Heart right ventricle (tissue), 16 donors: ENCODE results near the gene KANSL1. TPM values are rescaled to one million over a fixed set of nuclear protein-coding genes. Genes with fewer than 3 reads are reported as not detected.

Experiments used
- ATAC-seq, 8 donors: fragments of 200-7000 bp; cut with Tn5 transposase; one replicate each; pipeline ENCODE4 v1.9.1; 2020; ENCODE audit warnings: mild to moderate bottlenecking in 8 of 8, moderate library complexity in 8 of 8, moderate number of reproducible peaks in 1 of 8
- DNase-seq, 2 donors: peaks; one replicate each; pipeline ENCODE4 v3.0.0-alpha.2; 2020
- H3K27ac ChIP-seq, 10 donors: fragments of 200-600 bp; sonication (generic) in 2 of 10; one replicate each; pipeline versions ENCODE4 v1.5.0 to v1.8.0; 2020 to 2022; ENCODE audit warnings: mild to moderate bottlenecking in 3 of 10
- H3K27me3 ChIP-seq, 7 donors: fragments of 200-600 bp; one replicate each; pipeline ENCODE4 v1.8.0; 2021 to 2022; ENCODE audit warnings: mild to moderate bottlenecking in 2 of 7
- H3K36me3 ChIP-seq, 9 donors: fragments of 200-600 bp; sonication (generic) in 1 of 9; one replicate each; pipeline versions ENCODE4 v1.5.0 to v1.8.0; 2020 to 2022; ENCODE audit warnings: mild to moderate bottlenecking in 2 of 9
- H3K4me1 ChIP-seq, 9 donors: fragments of 200-600 bp; sonication (generic) in 1 of 9; one replicate each; pipeline versions ENCODE4 v1.5.0 to v1.8.0; 2020 to 2022; ENCODE audit warnings: mild to moderate bottlenecking in 4 of 9
- H3K4me3 ChIP-seq, 10 donors: fragments of 200-600 bp; sonication (generic) in 2 of 10; one replicate each; pipeline versions ENCODE4 v1.5.0 to v1.8.0; 2020 to 2022; ENCODE audit warnings: mild to moderate bottlenecking in 7 of 10, moderate library complexity in 2 of 10
- H3K9me3 ChIP-seq, 11 donors: fragments of 200-600 bp in 10 of 11; sonication (generic) in 2 of 11; one replicate each; pipeline versions ENCODE4 v1.5.0 to v1.8.0; 2013 to 2022; ENCODE audit warnings: mild to moderate bottlenecking in 2 of 11, control low read depth in 1 of 11, moderate library complexity in 1 of 11
- CTCF ChIP-seq, 9 donors: fragments of 200-600 bp; sonication (generic) in 2 of 9; IDR thresholded peaks; one replicate each; pipeline versions ENCODE4 v1.5.0 to v1.8.0; 2021 to 2022; ENCODE audit warnings: antibody characterized with exemption in 9 of 9, mild to moderate bottlenecking in 5 of 9, moderate library complexity in 1 of 9
- WGBS, 2 donors: extraction: QIAGEN DNeasy Blood & Tissue Kit; methylation state at CpG; one replicate each; pipeline ENCODE4 v1.1.7; 2013; ENCODE audit warnings: inconsistent platforms in 1 of 2; 5-methylcytosine and 5-hydroxymethylcytosine counted together
- intact Hi-C, 10 donors: fragments of 100-400 bp; cut with DNase I; formaldehyde crosslinking; loops; one replicate each; pipeline versions ENCODE4 v1.11.1 to v1.14.2; 2022
- polyA plus RNA-seq, 2 donors: library from polyadenylated mRNA; stranded (reverse); fragments of 200-250 nt; gene quantifications; one replicate each; pipeline ENCODE4 v1.2.3, GENCODE V29; 2013
- total RNA-seq, 10 donors: library from RNA; stranded (reverse); fragmentation: NEBNext Ultra II Directional in 3 of 10; extraction: Animal tissue kit (Norgen Biotek cat#: 25700) in 3 of 10; gene quantifications; one replicate each; pipeline versions ENCODE4 v1.2.1 to v1.2.4, GENCODE V29; 2021 to 2023
- donor health status: Arrhythmogenic right ventricular cardiomyopathy.
- donor health status: ischemic (EF 13 %, LVEDD 7.1; RV severe dilation, severe dysfunction).
- donor health status: healthy with polysubstance abuse.
- donor health status: DM: no; HTN: yes; CAD: no.
- donor health status: DM: no; HTN: no; CAD: no.
- donor health status: ischemic (EF 25% LVEDD 6.9; RV normal size, moderate dysfunction).
- donor health status: ischemic (EF 25% LVEDD 5.7; RV mildly dilated, moderate dysfunction).
- donor health status: healthy.
- donor health status: DM: yes; HTN: yes; CAD: no.
- donor health status: Ischemic cardiomyopathy.
- donor health status: ischemic (EF 35%, LVEDD 5.7; RV mildly dilated, moderate dysfunction).
- donor health status: nonischemic (EF 11% LVEDD 7.7; RV severe dilation, severe dysfunction).
- donor health status: DM: yes; HTN: yes; CAD: no.
- donor health status: PGD.
- donor health status: ischemic (EF 29% LVEDD 5.4; RV normal size, mild dysfunction).
- donor health status: nonischemic (EF 23%, LVEDD 6.1; RV moderate dilation, normal function).

The KANSL1 gene
- total and polyA plus RNA-seq, 12 donors = 8.2 to 52.5 (median 41.1) TPM

GRCh38 chr17:46162866-46163265, 30.4 kb downstream of the KANSL1 start:
- no peak for TF ChIP-seq CTCF (IDR thresholded peaks at IDR 0.05)
- H3K27me3 ChIP-seq = no peaks in the 10 kb centered on the region
- intact Hi-C loops = no loop called here
- WGBS, 2 donors = 0% methylated on average over 1 of the region's 1 CpG
- H3K4me1 ChIP-seq = peaks cover 18 to 94% (median 85%) of the 10 kb centered on the region in 9 donors
- H3K36me3 ChIP-seq = peaks cover 0 to 9% (median 0%) of the 10 kb centered on the region in 9 donors
- H3K4me3 ChIP-seq = no peak overlapping the region
- DNase-seq (no peak), ATAC-seq (no peak)
- peak overlapping the region in 1 of 10 donors; percentile 1 for H3K27ac ChIP-seq
- no peaks in the 10 kb centered on the region for H3K9me3 ChIP-seq

GRCh38 chr17:46160169-46160568, 33.1 kb downstream of the KANSL1 start:
- H3K27ac ChIP-seq = peak overlapping the region in 1 of 10 donors; percentile 46
- H3K27me3 ChIP-seq = no peaks in the 10 kb centered on the region
- peak in 1 of 8 donors; percentile 16 for ATAC-seq
- no peak overlapping the region for H3K4me3 ChIP-seq
- 96 to 97% methylated on average over 8 of the region's 8 CpGs for WGBS, 2 donors
- no peak for TF ChIP-seq CTCF (IDR thresholded peaks at IDR 0.05)
- DNase-seq = no peak
- H3K9me3 ChIP-seq = no peaks in the 10 kb centered on the region
- intact Hi-C loops = no loop called here
- peaks cover 0 to 8% (median 0%) of the 10 kb centered on the region in 9 donors for H3K36me3 ChIP-seq
- peaks cover 25 to 94% (median 88%) of the 10 kb centered on the region in 9 donors for H3K4me1 ChIP-seq

GRCh38 chr17:46159686-46160085, 33.5 kb downstream of the KANSL1 start:
- ATAC-seq (peak in 2 of 8 donors; percentile 21 to 57), DNase-seq (no peak)
- H3K4me3 ChIP-seq = no peak overlapping the region
- 63 to 70% methylated on average over 2 of the region's 2 CpGs for WGBS, 2 donors
- H3K9me3 ChIP-seq = no peaks in the 10 kb centered on the region
- TF ChIP-seq CTCF (IDR thresholded peaks at IDR 0.05) = no peak
- H3K27ac ChIP-seq = peak overlapping the region in 3 of 10 donors; percentile 1 to 46 (median 8)
- peaks cover 25 to 94% (median 89%) of the 10 kb centered on the region in 9 donors for H3K4me1 ChIP-seq
- H3K36me3 ChIP-seq = peaks cover 0 to 8% (median 0%) of the 10 kb centered on the region in 9 donors
- no peaks in the 10 kb centered on the region for H3K27me3 ChIP-seq
- intact Hi-C loops = loop anchor here in 1 of 10 donors (5.0 kb wide), 1 partner anchor 33 kb away; the partner anchor contains the start of gene KANSL1

- no peak for DNase-seq
- Histone ChIP-seq H3K4me1 (peaks cover 25 to 94% (median 89%) of the 10 kb centered on the region in 9 donors), H3K9me3 (no peaks in the 10 kb centered on the region), H3K36me3 (peaks cover 0 to 8% (median 0%) of the 10 kb centered on the region in 9 donors), H3K27ac (peak overlapping the region in 6 of 10 donors; percentile 1 to 52 (median 18)), H3K4me3 (no peak overlapping the region), H3K27me3 (no peaks in the 10 kb centered on the region)
- 84 to 85% methylated on average over 18 of the region's 18 CpGs for WGBS, 2 donors
- intact Hi-C loops = loop anchor here in 1 of 10 donors (5.0 kb wide), 1 partner anchor 34 kb away; the partner anchor contains the start of gene KANSL1
- ATAC-seq = peak in 1 of 8 donors; percentile 15
- TF ChIP-seq CTCF (IDR thresholded peaks at IDR 0.05) = no peak
Observed at GRCh38 chr17:46158323-46159296, 34.6 kb downstream of the KANSL1 start.
